Loucy (cell line): Measurements from ENCODE around the gene OPN3.

ENCODE experiments used
- H2AFZ ChIP-seq: fragments of 200-600 bp; sonication (generic); 2 replicates; pipeline ENCODE4 v1.6.0; 2016; ENCODE audit warnings: antibody characterized with exemption, mild to moderate bottlenecking, low read length, moderate library complexity
- H3F3A ChIP-seq: fragments of 200-600 bp; 2 replicates; pipeline ENCODE4 v1.6.0; 2016; ENCODE audit warnings: antibody characterized with exemption, low read depth, mild to moderate bottlenecking
- H3K27me3 ChIP-seq: fragments of 200-600 bp; sonication (generic); 2 replicates; pipeline ENCODE4 v1.6.1; 2014; ENCODE audit warnings: low read length, mild to moderate bottlenecking; ENCODE audit not compliant: insufficient read depth, poor library complexity, severe bottlenecking
- H3K36me3 ChIP-seq: fragments of 200-600 bp; sonication (generic); 2 replicates; pipeline ENCODE4 v1.6.1; 2016; ENCODE audit warnings: low read length; ENCODE audit not compliant: insufficient read depth
- H3K4me1 ChIP-seq: fragments of 200-600 bp; sonication (generic); 2 replicates; pipeline ENCODE4 v1.5.1; 2014; ENCODE audit warnings: low read length, mild to moderate bottlenecking; ENCODE audit not compliant: insufficient read depth, poor library complexity, severe bottlenecking
- H3K4me2 ChIP-seq: fragments of 200-600 bp; sonication (generic); 2 replicates; pipeline ENCODE4 v1.6.0; 2014; ENCODE audit warnings: antibody characterized with exemption, low read length, low read depth, mild to moderate bottlenecking; ENCODE audit not compliant: poor library complexity, severe bottlenecking
- H3K4me3 ChIP-seq: fragments of 200-600 bp; sonication (generic); 2 replicates; pipeline ENCODE4 v1.5.1; 2014; ENCODE audit warnings: low read length, mild to moderate bottlenecking, mixed read lengths; ENCODE audit not compliant: poor library complexity, severe bottlenecking
- H3K79me2 ChIP-seq: fragments of 200-600 bp; sonication (generic); 2 replicates; pipeline ENCODE4 v1.6.1; 2014; ENCODE audit warnings: low read length; ENCODE audit not compliant: insufficient read depth
- H3K9ac ChIP-seq: fragments of 200-600 bp; sonication (generic); 2 replicates; pipeline ENCODE4 v1.6.0; 2014; ENCODE audit warnings: mild to moderate bottlenecking, low read depth, low read length, moderate library complexity; ENCODE audit not compliant: poor library complexity, severe bottlenecking
- H3K9me2 ChIP-seq: fragments of 200-600 bp; sonication (generic); replicated peaks from 2 replicates; pipeline ENCODE4 v1.6.1; 2016; ENCODE audit warnings: low read depth, low read length, mixed read lengths
- H3K9me3 ChIP-seq: fragments of 200-600 bp; sonication (generic); 2 replicates; pipeline ENCODE4 v1.6.1; 2014; ENCODE audit warnings: mild to moderate bottlenecking, antibody characterized with exemption, low read length, low read depth; ENCODE audit not compliant: insufficient read depth
- H4K20me1 ChIP-seq: fragments of 200-600 bp; sonication (generic); 2 replicates; pipeline ENCODE4 v1.6.0; 2014; ENCODE audit warnings: antibody characterized with exemption, low read length, mild to moderate bottlenecking; ENCODE audit not compliant: insufficient read depth, poor library complexity, severe bottlenecking
- EZH2phosphoT487 ChIP-seq: fragments of 200-600 bp; IDR thresholded peaks from 2 replicates; pipeline ENCODE4 v1.6.1; 2018; ENCODE audit warnings: antibody characterized with exemption, mild to moderate bottlenecking, moderate library complexity, borderline replicate concordance
- TF ChIP-seq, protein P1 (sequence below): fragments of 200-600 bp; sonication (generic); conservative IDR thresholded peaks from 2 replicates; pipeline ENCODE4 v1.5.1; 2014; ENCODE audit warnings: mild to moderate bottlenecking, antibody characterized with exemption, low read length

The OPN3 gene

DNA sequence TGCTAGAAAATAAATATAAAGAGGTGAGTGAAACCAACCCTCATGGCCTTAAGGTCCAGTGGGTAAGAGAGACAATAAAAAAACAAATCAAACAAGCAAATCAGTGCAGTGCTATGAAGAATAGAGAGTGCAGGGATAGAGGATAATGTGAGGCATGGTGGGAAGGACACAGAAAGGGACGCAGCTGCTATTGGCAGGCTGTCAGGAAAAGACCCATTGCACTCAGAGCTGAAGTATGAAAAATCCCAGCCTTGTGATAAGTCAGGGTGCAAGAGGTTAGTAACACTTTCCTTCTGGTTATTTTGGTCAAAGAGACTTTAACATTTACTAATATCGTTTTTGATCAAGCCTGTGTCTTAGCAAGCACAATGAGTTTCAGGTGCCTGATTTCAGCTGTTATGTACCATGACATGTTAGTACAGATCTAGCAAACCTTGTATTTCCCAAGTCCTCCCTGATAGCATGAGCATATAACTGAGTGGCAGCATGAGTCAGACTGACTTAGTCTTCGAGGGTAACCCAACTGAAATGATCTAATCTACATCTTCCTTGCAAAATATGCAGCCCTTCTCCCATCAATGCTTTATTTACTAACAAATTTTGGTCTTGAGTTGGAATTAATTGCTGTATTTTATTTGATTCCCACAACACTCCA is 31.7 kb downstream of the OPN3 start:
- H3K4me2 ChIP-seq = no peak overlapping the region
- H3K27me3 ChIP-seq = no peaks in the 10 kb centered on the region
- TF ChIP-seq EZH2phosphoT487 = no peak
- TF ChIP-seq, protein P1, sequence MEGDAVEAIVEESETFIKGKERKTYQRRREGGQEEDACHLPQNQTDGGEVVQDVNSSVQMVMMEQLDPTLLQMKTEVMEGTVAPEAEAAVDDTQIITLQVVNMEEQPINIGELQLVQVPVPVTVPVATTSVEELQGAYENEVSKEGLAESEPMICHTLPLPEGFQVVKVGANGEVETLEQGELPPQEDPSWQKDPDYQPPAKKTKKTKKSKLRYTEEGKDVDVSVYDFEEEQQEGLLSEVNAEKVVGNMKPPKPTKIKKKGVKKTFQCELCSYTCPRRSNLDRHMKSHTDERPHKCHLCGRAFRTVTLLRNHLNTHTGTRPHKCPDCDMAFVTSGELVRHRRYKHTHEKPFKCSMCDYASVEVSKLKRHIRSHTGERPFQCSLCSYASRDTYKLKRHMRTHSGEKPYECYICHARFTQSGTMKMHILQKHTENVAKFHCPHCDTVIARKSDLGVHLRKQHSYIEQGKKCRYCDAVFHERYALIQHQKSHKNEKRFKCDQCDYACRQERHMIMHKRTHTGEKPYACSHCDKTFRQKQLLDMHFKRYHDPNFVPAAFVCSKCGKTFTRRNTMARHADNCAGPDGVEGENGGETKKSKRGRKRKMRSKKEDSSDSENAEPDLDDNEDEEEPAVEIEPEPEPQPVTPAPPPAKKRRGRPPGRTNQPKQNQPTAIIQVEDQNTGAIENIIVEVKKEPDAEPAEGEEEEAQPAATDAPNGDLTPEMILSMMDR = no peak
- H3K36me3 ChIP-seq = no peaks in the 10 kb centered on the region
- H3K9ac ChIP-seq = no peak overlapping the region
- H3K4me1 ChIP-seq = no peaks in the 10 kb centered on the region
- no peaks in the 10 kb centered on the region for H3K79me2 ChIP-seq
- no peak overlapping the region for H3K4me3 ChIP-seq
- no peaks in the 10 kb centered on the region for H3K9me2 ChIP-seq
- no peaks in the 10 kb centered on the region for H4K20me1 ChIP-seq
- no peak overlapping the region for H2AFZ ChIP-seq
- no peaks in the 10 kb centered on the region for H3K9me3 ChIP-seq
- H3F3A ChIP-seq = no peaks in the 10 kb centered on the region

DNA sequence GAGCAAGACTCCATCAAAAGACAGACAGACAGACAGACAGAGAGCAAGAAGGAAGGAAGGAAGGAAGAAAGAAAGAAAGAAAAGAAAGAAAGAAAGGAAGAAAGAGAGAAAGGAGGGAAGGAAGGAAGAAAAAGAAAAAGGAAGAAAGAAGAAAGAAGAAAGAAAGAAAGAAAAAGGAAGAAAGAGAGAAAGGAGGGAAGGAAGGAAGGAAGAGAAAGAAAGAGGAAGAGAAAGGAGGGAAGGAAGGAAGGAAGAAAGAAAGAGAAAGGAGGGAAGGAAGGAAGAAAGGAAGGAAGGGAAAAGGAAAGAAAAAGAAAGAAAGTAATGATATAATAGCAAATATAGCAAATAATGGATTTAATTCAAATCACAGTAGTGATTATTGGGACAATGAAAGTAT is 32.7 kb downstream of the OPN3 start:
- H4K20me1 ChIP-seq = no peaks in the 10 kb centered on the region
- H3K4me2 ChIP-seq = no peak overlapping the region
- no peaks in the 10 kb centered on the region for H3K36me3 ChIP-seq
- no peaks in the 10 kb centered on the region for H3K9me2 ChIP-seq
- no peak for TF ChIP-seq EZH2phosphoT487
- TF ChIP-seq, protein P1 = no peak
- no peaks in the 10 kb centered on the region for H3K79me2 ChIP-seq
- no peaks in the 10 kb centered on the region for H3K9me3 ChIP-seq
- no peak overlapping the region for H3K9ac ChIP-seq
- no peaks in the 10 kb centered on the region for H3K4me1 ChIP-seq
- H3F3A ChIP-seq = no peaks in the 10 kb centered on the region
- no peaks in the 10 kb centered on the region for H3K27me3 ChIP-seq
- no peak overlapping the region for H2AFZ ChIP-seq
- no peak overlapping the region for H3K4me3 ChIP-seq

DNA sequence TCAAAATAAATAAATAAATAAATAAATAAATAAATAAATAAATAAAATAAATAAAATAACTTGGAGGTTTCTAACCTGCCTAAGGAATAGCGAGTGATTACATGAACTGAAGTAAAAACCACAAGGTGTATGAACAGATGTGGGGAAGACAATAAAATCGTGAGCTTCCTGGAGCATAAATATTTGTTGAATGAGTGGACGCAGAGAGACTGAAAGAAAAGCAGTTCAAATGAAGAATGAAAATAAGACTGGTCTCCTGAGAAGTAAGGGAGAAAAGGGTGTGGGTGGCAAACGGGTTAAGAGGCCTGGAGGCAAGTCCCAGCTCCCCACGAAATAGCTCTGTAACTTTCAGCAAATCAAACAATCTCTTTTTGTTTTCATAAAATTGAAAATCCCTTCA is 33.6 kb downstream of the OPN3 start:
- Histone ChIP-seq H3K4me3 (no peak overlapping the region), H3K9me3 (no peaks in the 10 kb centered on the region), H3F3A (no peaks in the 10 kb centered on the region), H3K9me2 (no peaks in the 10 kb centered on the region), H4K20me1 (no peaks in the 10 kb centered on the region), H3K36me3 (no peaks in the 10 kb centered on the region), H3K27me3 (no peaks in the 10 kb centered on the region), H3K4me2 (no peak overlapping the region), H3K4me1 (no peaks in the 10 kb centered on the region), H2AFZ (no peak overlapping the region), H3K79me2 (no peaks in the 10 kb centered on the region), H3K9ac (no peak overlapping the region)
- no peak for TF ChIP-seq EZH2phosphoT487
- TF ChIP-seq, protein P1 = no peak
